HG03469 (cell line): ENCODE measurements around the gene DDX41.
"Not testable (repeated sequence)": the region's sequence is repeated elsewhere in the genome, so short reads cannot be mapped to it uniquely, and the experiment has no call there.

Source experiments
- ATAC-seq: cut with Tn5 transposase; IDR thresholded peaks from one replicate; pipeline ENCODE4 v1.9.1; 2021; ENCODE audit warnings: mild to moderate bottlenecking, moderate library complexity, moderate number of reproducible peaks; ENCODE audit not compliant: unreplicated experiment

The DDX41 gene

DNA sequence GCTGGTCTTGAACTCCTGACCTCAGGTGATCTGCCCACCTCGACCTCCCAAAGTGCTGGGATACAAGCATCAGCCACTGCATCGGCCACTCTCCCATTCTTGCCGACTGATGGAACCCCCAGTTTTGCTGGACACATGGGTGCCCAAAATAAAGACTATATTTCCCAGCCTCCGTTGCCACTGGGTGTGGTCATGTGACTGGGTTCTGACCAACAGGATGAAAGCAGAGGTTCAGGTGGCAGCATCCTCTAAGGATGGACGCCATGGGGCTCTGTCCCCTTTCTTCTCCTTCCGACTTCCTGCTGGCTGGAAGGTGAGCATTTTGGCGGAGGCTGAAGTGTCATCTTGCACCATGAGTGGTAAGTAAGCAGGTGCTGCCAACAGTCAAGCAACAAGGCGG lies 29.6 kb downstream of the DDX41 start:
- ATAC-seq: no peak

DNA sequence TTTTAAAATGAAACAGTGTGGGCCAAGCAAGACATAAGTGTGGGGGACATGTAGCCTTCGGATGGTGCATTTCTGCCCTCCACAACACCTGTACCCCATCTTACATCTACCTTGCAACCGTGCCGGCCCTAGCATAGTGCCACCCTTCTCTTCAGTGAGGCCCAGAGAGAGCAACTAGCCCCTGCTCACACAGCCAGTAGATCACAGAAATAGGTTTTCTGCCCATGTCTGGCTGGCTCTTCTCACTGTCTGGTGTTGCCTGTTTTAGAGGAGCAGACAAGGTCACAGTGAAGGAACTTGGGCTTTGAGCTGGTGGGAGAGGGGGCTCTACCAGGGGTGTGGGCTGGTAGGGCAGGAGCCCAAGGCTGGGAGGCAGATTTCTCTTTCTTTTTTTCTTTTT lies 30.5 kb downstream of the DDX41 start:
- ATAC-seq: no peak

- not testable (repeated sequence) for ATAC-seq
These were observed 31.0 kb downstream of the DDX41 start for GRCh38 chr5:177485753-177486152.

DNA sequence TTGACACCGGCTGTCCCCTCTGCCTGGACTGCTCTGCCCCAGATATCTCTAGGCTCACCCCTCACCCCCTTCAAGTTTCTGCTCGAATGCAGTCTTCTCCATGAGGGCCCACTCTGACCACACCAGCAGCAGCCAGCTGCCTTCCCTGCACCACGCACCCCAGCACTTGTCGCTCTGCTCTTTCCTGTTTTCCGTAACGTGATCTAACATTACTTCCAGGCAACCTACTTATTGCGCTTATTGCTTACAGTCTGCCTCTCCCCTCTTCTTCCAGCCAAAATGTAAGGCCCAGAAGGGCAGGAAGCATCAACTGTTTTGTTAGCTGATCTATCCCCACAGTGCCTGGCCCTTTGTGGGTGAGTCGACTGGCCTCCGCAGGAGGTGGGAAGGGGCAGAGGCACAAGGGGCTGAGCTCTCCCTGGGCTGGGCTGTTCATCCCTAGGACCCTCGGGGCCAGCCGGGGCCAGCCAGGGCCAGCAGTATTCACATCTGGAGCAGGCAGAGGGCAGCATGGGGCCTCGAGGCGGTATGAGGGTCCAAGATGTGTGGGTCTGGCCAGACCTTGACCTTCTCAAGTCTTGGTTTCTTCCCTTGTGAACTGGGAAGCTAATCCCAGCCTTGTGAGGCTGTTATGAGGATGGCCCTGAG lies 31.7 kb downstream of the DDX41 start:
- ATAC-seq: no peak

- ATAC-seq: no peak
These were observed 32.5 kb downstream of the DDX41 start for GRCh38 chr5:177483994-177484901.

DNA sequence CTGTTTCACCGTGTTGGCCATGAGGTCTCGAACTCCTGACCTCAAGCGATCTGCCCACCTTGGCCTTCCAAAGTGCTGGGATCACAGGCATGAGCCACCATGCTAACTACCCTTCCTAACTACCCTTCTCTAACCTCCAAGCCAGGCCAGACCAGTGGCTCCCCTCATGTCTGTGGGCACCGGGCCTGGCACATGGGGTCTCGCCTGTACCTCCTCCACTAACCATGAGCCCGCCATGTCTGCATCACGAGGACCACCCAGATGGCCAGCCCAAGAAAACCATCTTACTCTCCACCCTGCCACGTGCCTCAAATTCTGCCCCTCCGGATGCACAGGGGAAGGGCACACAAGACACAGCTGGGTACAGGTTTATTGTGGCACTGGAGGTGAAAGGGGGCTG lies 33.7 kb downstream of the DDX41 start:
- no peak for ATAC-seq

DNA sequence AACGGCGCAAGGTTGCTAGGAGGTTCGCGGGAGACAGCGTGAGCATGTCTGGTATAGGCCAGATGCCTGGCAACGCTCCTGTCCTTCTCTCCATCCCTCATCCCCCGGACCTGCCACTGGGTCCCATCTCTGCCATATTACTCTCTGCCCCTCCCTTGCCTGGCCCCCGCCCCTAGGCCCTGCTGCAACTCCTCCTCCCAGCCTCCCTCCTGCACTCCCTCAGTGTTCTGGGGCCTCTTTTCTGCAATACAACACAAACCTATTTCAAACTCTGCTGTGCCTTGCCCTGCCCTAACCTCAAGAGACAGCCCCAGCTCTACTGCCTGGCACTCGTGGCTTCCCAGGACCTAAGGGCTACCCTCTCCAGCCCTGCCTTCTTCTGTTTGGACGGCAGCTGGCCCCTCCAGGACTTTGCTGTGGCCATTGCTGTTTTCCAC lies 34.4 kb downstream of the DDX41 start:
- no peak for ATAC-seq

DNA sequence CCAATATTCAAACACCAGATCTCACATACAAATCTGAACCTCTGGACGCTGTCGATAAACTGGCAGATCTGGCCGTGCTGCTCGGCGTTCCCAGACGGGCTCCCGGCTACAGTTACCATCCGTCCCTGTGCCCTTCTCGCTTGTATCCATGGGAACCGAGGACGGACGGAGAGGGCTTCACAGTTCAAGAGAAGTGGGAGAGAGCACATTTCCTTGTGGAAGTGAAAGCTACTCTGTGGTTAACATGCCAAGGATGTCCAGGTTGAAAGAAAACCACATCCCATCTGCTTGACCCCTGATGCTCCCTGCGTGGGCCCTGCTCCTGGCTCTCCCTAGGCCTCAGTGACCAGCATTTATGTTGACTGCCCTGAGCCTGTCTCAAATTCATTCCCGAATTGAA lies 37.0 kb downstream of the DDX41 start:
- ATAC-seq: no peak

DNA sequence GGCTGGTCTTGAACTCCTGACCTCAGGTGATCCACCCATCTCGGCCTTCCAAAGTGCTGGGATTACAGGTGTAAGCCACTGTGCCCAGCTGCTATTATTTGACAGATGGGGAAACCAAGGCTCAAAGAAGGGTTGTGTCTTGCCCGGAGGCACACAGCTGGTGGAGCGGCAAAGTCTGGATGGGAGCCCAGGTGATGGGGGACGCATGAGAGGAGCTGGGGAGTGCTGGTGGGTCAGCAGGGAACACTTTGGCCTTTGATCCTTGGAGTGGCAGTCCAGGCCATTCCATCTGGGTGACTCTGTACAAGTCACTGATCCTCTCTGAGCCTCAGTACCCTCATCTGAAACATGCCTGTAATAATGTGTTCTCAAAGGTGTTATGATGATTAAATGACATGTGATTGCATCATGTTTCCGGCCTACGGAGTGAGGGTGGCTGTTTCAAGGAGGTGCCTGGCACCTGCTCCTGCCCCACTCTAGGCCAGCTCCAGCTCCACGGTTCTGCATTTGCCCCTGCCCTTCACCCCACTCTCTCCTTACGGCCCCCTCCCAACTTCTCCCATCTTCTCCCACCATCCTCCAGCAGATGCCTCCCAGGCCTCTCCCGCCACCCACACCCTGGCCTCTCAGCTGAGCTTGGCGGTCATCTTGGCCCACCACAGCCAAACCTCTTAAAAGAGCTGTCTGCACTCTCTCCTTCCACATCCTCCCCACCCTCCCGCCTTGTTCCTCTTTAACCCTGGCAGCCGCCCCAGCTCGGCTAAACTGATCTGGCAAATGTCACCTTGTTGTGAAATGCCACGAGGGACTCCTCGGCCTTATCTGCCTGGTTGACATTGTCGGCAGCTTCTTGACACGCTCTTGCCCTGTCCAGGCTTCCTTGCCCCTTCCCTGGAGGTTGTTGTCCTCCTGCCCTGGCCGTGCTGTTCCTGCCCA lies 37.8 kb downstream of the DDX41 start:
- ATAC-seq: no peak

DNA sequence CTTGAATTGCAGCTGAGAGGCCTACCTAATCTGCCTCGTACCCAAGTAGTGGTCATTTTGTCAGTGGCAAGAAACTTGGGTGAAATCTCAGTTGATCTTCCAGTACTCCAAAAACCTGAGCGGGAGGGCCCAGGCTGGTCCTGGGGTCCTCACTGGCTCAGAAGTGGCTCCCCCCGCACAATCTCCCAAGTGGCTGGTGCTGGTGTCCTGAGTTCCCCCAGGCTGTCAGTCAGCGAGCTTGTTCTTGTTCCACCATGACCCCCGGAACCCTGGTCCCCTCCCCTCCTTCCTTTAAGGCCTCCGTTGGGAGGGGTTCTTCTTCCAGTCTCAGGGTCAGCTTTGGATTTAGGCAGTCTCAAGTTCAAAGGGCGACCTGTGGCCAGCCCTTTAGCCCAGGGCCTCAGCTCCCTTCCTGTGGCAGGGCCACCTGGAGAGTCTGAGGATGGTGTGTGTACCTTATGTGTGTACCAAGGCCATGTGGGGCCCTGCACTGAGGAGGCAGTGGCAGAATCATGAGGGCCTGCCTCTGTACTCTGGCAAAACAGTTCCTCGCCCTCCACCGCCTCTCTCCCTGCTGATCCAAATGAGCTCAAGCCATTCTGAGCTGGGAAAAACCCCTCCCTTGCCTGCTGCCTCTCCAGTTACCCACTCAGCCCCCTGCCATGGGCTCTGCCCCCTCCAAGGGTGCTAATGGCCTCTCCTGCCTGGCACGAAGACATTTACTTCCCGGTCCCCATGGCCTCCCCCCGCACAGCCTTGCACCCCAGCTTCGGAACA lies 38.9 kb downstream of the DDX41 start:
- ATAC-seq: no peak

DNA sequence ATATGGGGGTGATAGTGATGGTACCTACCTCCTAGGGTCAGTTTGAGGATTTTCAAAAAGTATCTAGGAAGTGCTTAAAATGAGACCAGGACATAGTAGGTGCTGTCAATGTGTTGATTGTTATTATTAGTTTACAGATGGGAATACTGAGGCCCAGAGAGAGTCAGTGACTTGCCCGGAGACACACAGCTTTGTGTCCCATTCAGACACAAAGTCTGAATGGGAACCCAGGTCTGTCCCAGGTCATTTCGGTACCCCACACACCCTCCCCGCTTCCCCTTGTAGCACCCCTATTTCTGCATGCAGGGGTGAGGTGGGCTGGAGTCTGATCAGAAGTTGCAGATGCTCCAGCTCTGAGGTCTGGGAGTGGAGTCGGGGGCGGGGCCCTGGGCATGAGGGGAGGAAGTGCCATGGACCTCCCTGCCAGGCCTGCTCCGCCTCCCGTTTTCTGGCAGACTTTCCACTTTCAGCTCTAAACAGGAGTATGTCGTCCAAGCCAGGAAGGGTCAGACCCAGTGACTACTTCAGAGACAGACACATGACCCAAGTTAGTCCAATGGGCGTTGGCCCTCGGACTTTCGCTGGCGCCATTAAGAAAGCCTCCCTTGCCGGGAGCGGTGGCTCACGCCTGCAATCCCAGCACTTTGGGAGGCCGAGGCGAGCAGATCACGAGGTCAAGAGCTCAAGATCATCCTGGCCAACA lies 40.1 kb downstream of the DDX41 start:
- no peak for ATAC-seq

DNA sequence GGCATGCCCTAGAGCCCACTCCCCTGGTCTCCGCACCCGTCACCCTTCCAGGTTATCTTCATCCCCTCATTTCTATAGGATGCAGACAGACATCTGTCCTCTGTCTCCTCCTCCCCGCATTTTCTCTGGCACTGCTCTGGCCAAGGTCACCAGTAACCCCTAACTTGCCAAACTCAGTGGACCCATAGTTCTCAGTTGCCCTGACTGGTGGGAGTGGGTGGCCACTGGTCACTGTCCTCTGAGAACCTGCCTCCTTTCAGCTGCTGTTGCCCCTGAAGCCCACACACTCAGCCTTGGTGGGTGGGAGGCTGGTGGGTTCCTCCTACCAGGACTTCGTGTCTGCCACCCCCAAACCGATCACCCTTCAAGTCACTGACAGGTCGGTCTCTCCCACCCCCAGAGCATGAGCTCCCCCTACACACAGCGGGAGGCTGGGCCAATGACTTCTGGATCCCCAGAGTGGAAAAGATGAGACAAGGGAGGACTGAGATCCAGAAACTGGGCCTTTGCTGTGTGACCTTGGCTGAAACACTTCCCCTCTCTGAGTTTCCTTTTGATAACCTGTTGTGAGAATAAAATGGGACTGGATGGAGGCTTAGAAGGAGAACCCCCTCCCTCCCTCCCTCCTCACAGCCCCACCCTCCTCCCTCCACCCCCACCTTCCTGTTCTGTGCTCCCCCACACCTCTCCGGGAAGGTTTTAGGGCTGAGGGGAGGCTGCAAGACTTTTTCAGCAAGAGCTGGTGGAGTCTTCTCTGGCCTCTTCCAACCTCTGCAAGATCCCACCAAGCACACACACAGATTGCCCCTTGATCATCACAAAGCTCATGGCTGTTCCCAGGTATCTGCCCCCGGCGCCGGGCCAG lies 41.0 kb downstream of the DDX41 start:
- no peak for ATAC-seq

- no peak for ATAC-seq
These were observed 41.8 kb downstream of the DDX41 start for GRCh38 chr5:177474846-177475562.

DNA sequence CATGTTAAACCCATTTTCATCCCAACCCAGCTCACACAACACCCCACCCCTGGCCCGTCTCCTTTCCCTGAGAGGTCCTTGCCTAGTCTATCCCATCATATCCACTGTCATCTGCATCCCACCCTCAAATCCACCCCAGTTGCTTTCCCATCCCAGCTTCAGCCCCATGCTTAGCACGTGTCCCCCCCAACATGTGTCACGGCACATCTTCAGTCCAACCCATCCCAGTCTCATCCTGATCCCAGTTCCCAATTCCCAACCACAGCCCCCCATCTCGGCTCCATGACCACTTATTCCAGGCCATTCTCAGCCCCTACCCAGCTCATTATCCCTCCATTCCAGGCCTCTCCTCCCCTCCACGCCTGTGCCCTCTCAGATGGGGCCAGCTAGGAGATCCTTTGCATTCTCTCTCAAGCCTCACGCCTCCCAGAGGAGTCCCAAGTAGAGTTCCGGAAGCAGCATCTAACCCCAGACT lies 42.7 kb downstream of the DDX41 start:
- ATAC-seq: no peak

DNA sequence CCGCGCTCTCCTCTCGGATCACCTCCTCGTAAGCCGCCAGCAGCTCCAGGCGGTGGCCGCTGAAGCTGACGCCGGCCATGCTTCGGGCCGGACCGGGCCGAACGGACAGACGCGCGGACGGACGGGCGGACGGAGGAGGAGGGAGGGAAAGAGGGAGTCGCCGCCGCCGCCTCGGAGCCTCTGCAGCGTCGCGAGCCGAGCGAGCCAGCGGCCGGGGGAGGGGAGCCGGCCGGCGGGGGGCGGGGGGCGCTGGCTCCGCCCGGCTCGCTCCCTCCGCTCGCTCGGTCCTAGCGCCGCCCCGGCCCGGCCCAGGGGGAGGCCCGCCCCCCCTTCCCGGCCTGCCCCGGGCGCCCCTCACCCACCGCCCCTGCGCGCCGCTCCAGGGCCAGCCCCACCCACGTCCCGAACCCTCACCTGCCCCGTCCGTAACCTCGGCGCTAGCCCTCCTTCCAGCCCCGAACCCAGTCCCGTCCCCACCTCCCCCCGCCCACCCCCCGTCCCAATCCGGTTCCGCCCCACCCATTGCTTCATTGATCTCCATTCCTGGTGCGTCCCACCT lies 43.2 kb downstream of the DDX41 start, which contains the start of gene DBN1:
Gene DBN1 (minus strand): TSS at position 192 of the 559 bp plus-strand sequence. CDS start 113 bp downstream, at position 79.
- no peak for ATAC-seq

DNA sequence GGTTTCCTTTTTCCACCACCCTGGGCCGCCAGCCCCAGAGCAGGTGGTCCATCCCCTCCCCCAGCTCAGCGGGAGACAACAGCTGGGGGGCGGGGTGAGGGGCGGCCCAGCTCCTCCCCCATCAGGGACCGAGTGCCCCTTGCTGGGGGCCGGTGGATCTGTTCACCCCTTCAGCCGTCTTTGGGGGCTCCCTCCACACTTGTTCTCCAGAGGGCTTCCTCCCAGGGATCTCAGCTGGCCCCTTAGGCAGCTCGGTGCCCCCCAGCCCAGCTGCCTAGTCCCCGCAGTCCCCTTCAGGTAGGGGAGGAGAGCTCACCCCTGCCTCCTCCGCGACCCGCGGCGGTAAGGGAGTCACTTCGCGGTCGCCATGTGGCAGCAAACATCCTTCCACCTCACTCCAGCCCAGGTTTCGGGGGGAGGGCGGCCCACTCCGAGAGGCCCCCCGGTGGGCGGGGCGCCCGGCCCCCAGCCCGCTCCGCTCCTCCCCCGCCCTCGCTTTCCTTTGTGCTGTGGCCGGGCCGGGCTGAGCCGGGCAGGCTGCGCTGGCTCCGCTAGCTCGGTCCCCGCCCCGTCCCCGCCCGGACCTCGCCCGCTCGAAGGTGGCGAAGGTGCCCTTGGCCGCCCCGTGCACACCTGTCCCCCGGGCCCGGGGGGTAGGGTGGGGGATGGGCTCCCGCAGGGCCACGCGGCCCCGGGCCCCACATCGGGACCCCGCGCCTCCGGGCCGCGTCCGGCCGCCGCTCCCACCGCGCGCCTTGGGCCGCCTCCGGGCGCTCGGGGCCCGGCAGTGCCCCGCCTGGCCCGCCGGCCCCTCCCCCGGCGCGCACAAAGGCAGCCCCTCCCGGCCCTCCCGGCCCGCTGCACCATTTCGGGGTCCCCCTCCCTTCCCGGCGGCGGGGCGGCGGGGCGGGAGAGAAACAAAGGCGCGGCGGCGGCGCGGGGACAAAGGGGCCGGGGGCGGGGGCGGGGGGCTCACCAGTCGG lies 44.0 kb downstream of the DDX41 start:
- no peak for ATAC-seq
